ENCODE measurements around the gene PHKA2. TPM values are rescaled to one million over a fixed set of nuclear protein-coding genes. Genes with fewer than 3 reads are reported as not detected.

The PHKA2 gene
- total and polyA plus RNA-seq, 10 of the 15 experiments (the other 5 are each of a cell fraction or from before 2014, with no cell fraction given) = 1.4 to 25.6 (median 15.4) TPM

- RAD21 ChIA-PET (ENCODE audit: unreplicated experiment) = interaction anchor here (0.5 kb wide), 1 partner anchor 45 kb away, joined by 4 read pairs; no protein-coding TSS in a partner anchor
- CTCF ChIA-PET = no interaction called here
- DNase-seq (ENCODE audit: low read depth, low spot score) (no peak), FAIRE-seq (no peak), ATAC-seq (no peak)
- Histone ChIP-seq H4K20me1 (ENCODE audit: control insufficient read depth, insufficient read depth) (no peaks in the 10 kb centered on the region), H3K4me1 (ENCODE audit: control insufficient read depth, insufficient read depth, low read length) (no peaks in the 10 kb centered on the region), H3K79me2 (ENCODE audit: control insufficient read depth, insufficient read depth, low read length) (no peaks in the 10 kb centered on the region), H3K27me3 (replicated peaks in 1 of 2; ENCODE audit: control insufficient read depth in 2 of 2, insufficient read depth in 2 of 2, low read length in 1 of 2) (no peaks in the 10 kb centered on the region), H2AFZ (ENCODE audit: control insufficient read depth, low read depth, low read length) (no peak overlapping the region), H3K9me3 (replicated peaks; ENCODE audit: control insufficient read depth, insufficient read depth, low read length) (no peaks in the 10 kb centered on the region), H3K9ac (ENCODE audit: control insufficient read depth, insufficient read depth, low read length) (no peak overlapping the region), H3K4me3 (no peak overlapping the region), H3K4me2 (ENCODE audit: control insufficient read depth, insufficient read depth) (no peak overlapping the region), H3K36me3 (ENCODE audit: control insufficient read depth in 2 of 2, insufficient read depth in 2 of 2, low read length in 1 of 2) (peaks cover 0 to 1% of the 10 kb centered on the region in 2 experiments; a peak in 2 of 4 replicates), H3K27ac (ENCODE audit: control insufficient read depth, insufficient read depth) (no peak overlapping the region)
- BruUV-seq (replicated peaks) = no TSS peak
- in situ Hi-C loops (cut with MboI) = no loop called here
- SMC1A ChIA-PET (ENCODE audit: uncharacterized antibody, unreplicated experiment) = no interaction called here
- POLR2A ChIA-PET = no interaction called here
- WGBS (ENCODE audit: insufficient coverage, insufficient replicate concordance, low lambda C conversion rate, missing lambda C conversion rate) = 48% methylated on average over 3 of the region's 3 CpGs
- intact Hi-C loops (cut with micrococcal nuclease; ENCODE audit: unreplicated experiment) = loop anchor here (10.0 kb wide), 2 partner anchors 290 to 540 kb away; no protein-coding TSS in a partner anchor
- TF ChIP-seq TCF12 (IDR thresholded peaks at IDR 0.05; ENCODE audit: low read depth, low read length) = no peak
- TF ChIP-seq SIN3A (IDR thresholded peaks at IDR 0.05; ENCODE audit: low read depth, low read length) = no peak
- no peak for TF ChIP-seq LARP7 (IDR thresholded peaks at IDR 0.05)
- no peak for TF ChIP-seq ZBTB4 (CRISPR knock-in tag; IDR thresholded peaks at IDR 0.05)
- TF ChIP-seq ZNF384 (IDR thresholded peaks at IDR 0.05; ENCODE audit: borderline replicate concordance, low read depth, low read length) = no peak
- no peak for TF ChIP-seq GABPA (IDR thresholded peaks at IDR 0.05; ENCODE audit: low read depth)
- TF ChIP-seq TAF1 (IDR thresholded peaks at IDR 0.05; ENCODE audit: borderline replicate concordance, low read depth, low read length) = no peak
- TF ChIP-seq NKRF (conservative IDR thresholded peaks at IDR 0.05) = no peak
- no peak for TF ChIP-seq PBX3 (IDR thresholded peaks at IDR 0.05; ENCODE audit: insufficient replicate concordance, low read depth, low read length)
- TF ChIP-seq YY1 (IDR thresholded peaks at IDR 0.05; ENCODE audit: low read depth, low read length) = no peak
- no peak for TF ChIP-seq ZBTB40 (IDR thresholded peaks at IDR 0.05; ENCODE audit: borderline replicate concordance)
- no peak for TF ChIP-seq TBL1XR1 (IDR thresholded peaks at IDR 0.05; ENCODE audit: low read depth, low read length)
These were observed 49.2 kb downstream of the PHKA2 start for GRCh38 chrX:18934708-18935107.

All from GM12878 (cell line).